Sigmoid colon (tissue), 7 donors: ENCODE measurements around the gene ID3. TPM values are rescaled to one million over a fixed set of nuclear protein-coding genes. Genes with fewer than 3 reads are reported as not detected.
"Not testable (repeated sequence)": the region's sequence is repeated elsewhere in the genome, so short reads cannot be mapped to it uniquely, and the experiment has no call there.

ENCODE experiments used
- DNase-seq: peaks from one replicate; pipeline ENCODE4 v3.0.0-alpha.2; 2019
- H3K27ac ChIP-seq, 4 donors: fragments of 200-600 bp; sonication (generic); one replicate each; pipeline ENCODE4 v1.5.1; 2016 to 2019; ENCODE audit warnings: mild to moderate bottlenecking in 1 of 4
- H3K27me3 ChIP-seq, 3 donors: fragments of 200-600 bp; sonication (generic); one replicate each; pipeline ENCODE4 v1.5.1; 2019; ENCODE audit warnings: mild to moderate bottlenecking in 1 of 3
- H3K36me3 ChIP-seq, 4 donors: fragments of 200-600 bp; sonication (generic); one replicate each; pipeline ENCODE4 v1.5.1; 2016 to 2019
- H3K4me1 ChIP-seq, 4 donors: fragments of 200-600 bp; sonication (generic); one replicate each; pipeline ENCODE4 v1.5.1; 2017 to 2019
- H3K4me3 ChIP-seq, 4 donors: fragments of 200-600 bp; sonication (generic); one replicate each; pipeline ENCODE4 v1.5.1; 2017 to 2019; ENCODE audit warnings: mild to moderate bottlenecking in 2 of 4, moderate library complexity in 1 of 4
- H3K9me3 ChIP-seq, 4 donors: fragments of 200-600 bp in 3 of 4; sonication (generic) in 3 of 4; one replicate each; pipeline versions ENCODE4 v1.5.1 to v1.6.1; 2013 to 2019
- CTCF ChIP-seq, 4 experiments: fragments of 450-650 bp in 3 of 4; fragments of 200-600 bp in 1 of 4; IDR thresholded peaks; one replicate each; pipeline ENCODE4 v1.5.1; 2016 to 2019; ENCODE audit warnings: antibody characterized with exemption in 4 of 4, mild to moderate bottlenecking in 3 of 4, moderate library complexity in 2 of 4
- EP300 ChIP-seq, 4 donors: sonication (generic); formaldehyde crosslinking; IDR thresholded peaks; one replicate each; pipeline ENCODE4 v1.6.1; 2017; ENCODE audit warnings: antibody characterized with exemption in 4 of 4
- POLR2A ChIP-seq, 2 donors: fragments of 450-650 bp; IDR thresholded peaks; one replicate each; pipeline ENCODE4 v1.6.1; 2016; ENCODE audit warnings: antibody characterized with exemption in 2 of 2, mild to moderate bottlenecking in 2 of 2, moderate library complexity in 2 of 2
- POLR2AphosphoS5 ChIP-seq, 4 donors: sonication (generic); formaldehyde crosslinking; IDR thresholded peaks; one replicate each; pipeline ENCODE4 v1.6.1; 2017; ENCODE audit warnings: antibody characterized with exemption in 4 of 4
- WGBS, 2 donors: extraction: QIAGEN DNeasy Blood & Tissue Kit; methylation state at CpG; one replicate each; pipeline ENCODE4 v1.1.7; 2013; 5-methylcytosine and 5-hydroxymethylcytosine counted together
- intact Hi-C: fragments of 100-400 bp; cut with DNase I; formaldehyde crosslinking; loops from one replicate; pipeline ENCODE4 v1.15.1; 2023
- polyA plus RNA-seq, 3 donors: library from polyadenylated mRNA; stranded (reverse); fragments of 200-250 nt; gene quantifications; one replicate each; pipeline ENCODE4 v1.2.3, GENCODE V29; 2013
- total RNA-seq, 4 donors: library from RNA; depleted of rRNA; stranded (reverse); fragments of >200 nt; gene quantifications; one replicate each; pipeline ENCODE4 v1.1.0, GENCODE V29; 2016
- donor health status: healthy with polysubstance abuse.
- donor health status: Bipolar disorder and iron deficiency.
- donor health status: healthy.

ID3 gene
- total and polyA plus RNA-seq, 7 donors: 72.1 to 232 (median 114) TPM

GRCh38 chr1:23544444-23545389, 14.6 kb downstream of the ID3 start:
- TF ChIP-seq POLR2A (IDR thresholded peaks at IDR 0.05) (no peak), CTCF (IDR thresholded peaks at IDR 0.05) (peak; percentile 87 to 99 (median 94))
- no peak overlapping the region for H3K27ac ChIP-seq

GRCh38 chr1:23543707-23544443, 15.4 kb downstream of the ID3 start:
- 43 to 77% methylated on average over 8 of the region's 8 CpGs for WGBS, 2 donors
- no peak for TF ChIP-seq EP300 (IDR thresholded peaks at IDR 0.05)
- TF ChIP-seq POLR2A (IDR thresholded peaks at IDR 0.05): no peak
- no peak for TF ChIP-seq POLR2AphosphoS5 (IDR thresholded peaks at IDR 0.05)
- no peak for TF ChIP-seq CTCF (IDR thresholded peaks at IDR 0.05)
- no peaks in the 10 kb centered on the region for H3K27me3 ChIP-seq
- DNase-seq: no peak
- no peaks in the 10 kb centered on the region for H3K9me3 ChIP-seq
- intact Hi-C loops: loop anchor here (1.0 kb wide), 1 partner anchor 93 kb away; no protein-coding TSS in a partner anchor
- no peak overlapping the region for H3K27ac ChIP-seq
- no peak overlapping the region for H3K4me3 ChIP-seq
- peaks cover 0 to 14% (median 8%) of the 10 kb centered on the region in 4 donors for H3K4me1 ChIP-seq
- no peaks in the 10 kb centered on the region for H3K36me3 ChIP-seq

More at GRCh38 chr1:23544444-23545389, 14.6 kb downstream of the ID3 start:
- DNase-seq: peak; percentile 89
- Histone ChIP-seq H3K4me1 (peaks cover 0 to 9% (median 4%) of the 10 kb centered on the region in 4 donors), H3K4me3 (no peak overlapping the region), H3K36me3 (no peaks in the 10 kb centered on the region), H3K9me3 (no peaks in the 10 kb centered on the region), H3K27me3 (no peaks in the 10 kb centered on the region)
- intact Hi-C loops: loop anchor here (1.0 to 5.0 kb wide), 2 partner anchors 38 to 93 kb away; no protein-coding TSS in a partner anchor
- WGBS, 2 donors: 37 to 44% methylated on average over 8 of the region's 8 CpGs

GRCh38 chr1:23542940-23543339, 16.4 kb downstream of the ID3 start:
- intact Hi-C loops, H3K27me3 ChIP-seq, H3K36me3 ChIP-seq, H3K9me3 ChIP-seq, H3K4me3 ChIP-seq, H3K27ac ChIP-seq, DNase-seq: not testable (repeated sequence)
- WGBS, 2 donors: 85 to 89% methylated on average over 5 of the region's 5 CpGs
- H3K4me1 ChIP-seq: peaks cover 0 to 14% (median 8%) of the 10 kb centered on the region in 4 donors

GRCh38 chr1:23539698-23540266, 19.5 kb downstream of the ID3 start:
- DNase-seq: peak; percentile 92
- Histone ChIP-seq H3K4me1 (peaks cover 0 to 11% (median 8%) of the 10 kb centered on the region in 4 donors), H3K27me3 (no peaks in the 10 kb centered on the region), H3K4me3 (peak overlapping the region in 2 of 4 donors; percentile 12 to 16), H3K36me3 (no peaks in the 10 kb centered on the region), H3K27ac (no peak overlapping the region), H3K9me3 (no peaks in the 10 kb centered on the region)
- intact Hi-C loops: loop anchor here (1.0 kb wide), 1 partner anchor 42 kb away; no protein-coding TSS in a partner anchor
- 3 to 5% methylated on average over 16 of the region's 16 CpGs for WGBS, 2 donors
- TF ChIP-seq POLR2A (IDR thresholded peaks at IDR 0.05): no peak
- peak; percentile 78 to 91 (median 88) for TF ChIP-seq CTCF (IDR thresholded peaks at IDR 0.05)
